ENCODE results near the gene MAP3K12.
A peak's percentile ranks its signal among the peaks of the same experiment; 100 is the strongest.
"Not testable (repeated sequence)": the region's sequence is repeated elsewhere in the genome, so short reads cannot be mapped to it uniquely, and the experiment has no call there.

MAP3K12 gene

DNA sequence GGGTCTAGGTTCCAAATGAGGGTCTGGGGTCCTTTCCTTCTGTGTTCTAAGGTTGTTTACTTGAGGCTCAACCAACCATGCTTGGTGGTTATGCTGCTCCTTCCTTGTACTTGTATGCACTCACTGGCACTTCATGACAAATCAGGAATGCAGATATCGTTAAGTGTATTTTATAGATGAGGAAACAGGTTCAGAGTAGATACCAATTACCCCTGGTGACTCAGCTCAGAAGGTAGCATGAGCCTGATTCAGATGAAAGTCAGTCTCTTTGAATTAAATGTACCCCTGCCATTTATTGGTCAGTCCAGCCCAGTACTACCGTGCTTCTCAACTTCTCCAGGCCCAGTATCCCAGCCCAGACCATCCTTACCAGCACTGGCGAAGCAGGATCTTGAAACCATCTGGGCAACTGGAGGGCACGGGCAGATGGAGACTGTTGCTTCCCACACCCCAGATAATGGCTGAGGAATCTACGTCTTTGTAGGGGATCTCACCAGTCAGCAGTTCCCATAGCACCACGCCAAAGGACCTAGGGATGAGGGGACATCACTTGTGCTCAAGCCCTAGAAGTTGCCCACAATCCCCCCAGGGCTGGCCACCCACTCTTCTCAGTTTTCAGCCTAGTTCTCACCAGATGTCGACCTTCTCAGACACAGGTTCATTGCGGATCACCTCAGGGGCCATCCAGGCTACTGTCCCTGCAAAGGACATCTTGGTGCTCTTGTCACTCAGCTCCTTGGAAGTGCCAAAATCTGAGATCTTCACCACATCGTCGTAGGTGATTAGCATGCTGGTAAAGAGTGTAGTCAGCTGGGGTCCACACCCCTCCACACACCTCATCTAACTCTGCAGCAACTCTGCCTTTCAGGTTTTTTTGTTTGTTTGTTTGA is 14.3 kb downstream of the MAP3K12 start:
- Histone ChIP-seq H3K27me3 (no peaks in the 10 kb centered on the region), H3K4me1 (ENCODE audit: control insufficient read depth in 1 of 2, insufficient read depth in 1 of 2, low read depth in 1 of 2, low read length in 1 of 2) (no peaks in the 10 kb centered on the region), H3K36me3 (peaks cover 75% of the 10 kb centered on the region), H3K4me3 (ENCODE audit: low read depth in 1 of 2, low read length in 1 of 2) (no peak overlapping the region), H3K9me3 (no peaks in the 10 kb centered on the region), H3K27ac (peak overlapping the region; percentile 2)
- TF ChIP-seq CTCF (IDR thresholded peaks at IDR 0.05), result no peak

GRCh38 chr12:53483979-53484377 is 15.3 kb downstream of the MAP3K12 start:
- no peaks in the 10 kb centered on the region for H3K9me3 ChIP-seq
- peaks cover 84% of the 10 kb centered on the region for H3K36me3 ChIP-seq
- no peaks in the 10 kb centered on the region for H3K4me1 ChIP-seq (ENCODE audit: control insufficient read depth in 1 of 2, insufficient read depth in 1 of 2, low read depth in 1 of 2, low read length in 1 of 2)
- no peak overlapping the region for H3K4me3 ChIP-seq (ENCODE audit: low read depth in 1 of 2, low read length in 1 of 2)
- no peak for TF ChIP-seq CTCF (IDR thresholded peaks at IDR 0.05)
- H3K27me3 ChIP-seq, result no peaks in the 10 kb centered on the region
- H3K27ac ChIP-seq, result peak overlapping the region; percentile 8

DNA sequence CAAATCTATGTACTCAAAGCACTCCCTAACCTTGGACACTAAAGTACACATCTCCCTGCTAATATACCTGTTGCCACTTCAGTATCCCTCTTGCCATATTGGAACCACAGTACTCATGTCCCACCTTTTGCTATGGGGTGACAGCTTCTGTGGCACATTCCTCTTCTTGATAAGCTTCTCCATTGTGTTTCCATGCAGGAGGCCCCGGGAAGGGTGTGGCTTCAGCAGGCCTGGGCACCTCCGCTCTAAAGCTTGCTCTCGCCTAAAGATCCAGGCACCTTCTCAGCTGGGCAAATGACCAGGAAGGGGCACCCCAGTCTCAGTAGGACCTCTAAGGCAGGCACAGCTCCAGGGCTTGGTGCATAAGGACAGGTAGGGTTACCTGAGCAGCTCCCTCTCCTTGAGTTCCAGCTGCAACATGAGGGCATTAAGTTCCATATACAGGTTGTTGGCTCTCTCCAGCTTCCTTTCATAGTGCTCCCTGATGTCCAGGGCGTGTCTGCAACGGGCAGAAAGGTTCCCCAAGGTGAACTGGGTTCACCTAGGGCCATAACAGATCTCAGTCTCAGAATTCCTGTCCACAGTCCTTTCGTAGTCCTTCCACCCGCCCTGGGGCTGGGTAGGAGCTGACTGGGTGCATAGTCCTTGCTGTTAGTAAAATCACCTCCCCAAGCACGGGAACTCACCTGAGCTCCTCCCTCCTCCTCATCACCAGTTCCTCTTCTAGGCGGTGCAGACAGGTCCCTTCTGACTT is 15.9 kb downstream of the MAP3K12 start:
- Histone ChIP-seq H3K9me3 (no peaks in the 10 kb centered on the region), H3K4me3 (ENCODE audit: low read depth in 1 of 2, low read length in 1 of 2) (no peak overlapping the region), H3K36me3 (peaks cover 90% of the 10 kb centered on the region), H3K27me3 (no peaks in the 10 kb centered on the region), H3K27ac (peak overlapping the region; percentile 8), H3K4me1 (ENCODE audit: control insufficient read depth in 1 of 2, insufficient read depth in 1 of 2, low read depth in 1 of 2, low read length in 1 of 2) (no peaks in the 10 kb centered on the region)
- no peak for TF ChIP-seq CTCF (IDR thresholded peaks at IDR 0.05)

DNA sequence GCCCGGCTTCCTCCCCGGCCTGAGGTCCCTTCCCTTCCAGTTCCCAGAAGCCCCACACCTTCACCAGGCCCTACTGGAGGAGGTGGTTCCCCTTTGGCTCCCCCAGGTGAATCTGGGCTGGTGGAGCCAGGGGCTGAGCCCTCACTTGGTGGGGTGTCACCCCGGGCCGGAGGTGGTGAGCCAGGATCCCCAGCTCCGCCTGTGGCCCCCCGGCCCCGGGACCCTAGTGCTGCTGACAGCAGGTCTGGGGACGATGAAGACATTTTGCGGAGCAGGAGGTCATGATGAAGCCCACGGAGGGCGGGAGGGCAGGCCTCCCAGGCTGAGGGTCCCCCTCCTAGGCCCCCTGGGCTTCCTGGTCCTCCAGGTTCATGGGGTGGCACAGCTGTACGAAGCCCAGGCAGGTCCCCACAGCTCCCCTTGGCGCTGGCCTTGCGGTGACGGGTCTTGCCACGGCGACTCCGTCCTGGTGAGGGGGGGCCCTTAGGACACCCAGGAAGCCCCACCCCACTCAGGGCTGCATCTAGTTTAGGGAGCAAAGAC is 16.6 kb downstream of the MAP3K12 start:
- no peaks in the 10 kb centered on the region for H3K4me1 ChIP-seq (ENCODE audit: control insufficient read depth in 1 of 2, insufficient read depth in 1 of 2, low read depth in 1 of 2, low read length in 1 of 2)
- no peaks in the 10 kb centered on the region for H3K9me3 ChIP-seq
- H3K27ac ChIP-seq, result peak overlapping the region; percentile 8
- peaks cover 97% of the 10 kb centered on the region for H3K36me3 ChIP-seq
- no peak overlapping the region for H3K4me3 ChIP-seq (ENCODE audit: low read depth in 1 of 2, low read length in 1 of 2)
- no peaks in the 10 kb centered on the region for H3K27me3 ChIP-seq
- no peak for TF ChIP-seq CTCF (IDR thresholded peaks at IDR 0.05)

DNA sequence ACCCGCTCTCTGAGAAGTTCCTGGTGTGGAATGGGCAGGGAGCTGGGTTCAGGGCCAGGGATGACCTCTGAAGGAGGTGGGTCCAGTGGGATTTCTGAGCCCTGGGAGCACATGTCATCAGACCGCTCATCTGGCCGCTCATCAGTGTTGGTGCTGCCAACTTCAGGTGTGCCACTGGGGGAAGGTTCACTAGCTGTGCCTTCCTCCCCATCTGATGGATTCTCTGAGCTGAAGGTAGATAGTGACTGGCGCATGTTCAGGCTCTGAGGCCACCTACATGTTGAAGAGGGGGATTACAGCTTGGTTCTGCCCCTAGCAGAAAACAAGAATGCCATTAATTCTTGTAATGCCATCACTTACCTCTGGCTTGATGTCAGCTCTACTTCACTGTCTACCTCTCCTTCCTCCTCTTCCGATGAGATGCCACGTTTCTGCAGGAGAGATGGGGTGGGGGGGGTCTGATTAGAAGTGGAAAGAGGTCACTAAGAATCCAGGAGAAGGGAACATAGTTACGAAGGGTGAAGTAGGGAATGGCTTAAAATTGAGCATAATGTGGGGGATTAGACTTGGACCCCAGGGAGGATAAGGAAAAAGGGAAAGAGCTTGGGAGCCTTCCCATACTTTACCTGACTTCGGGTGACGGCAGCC is 17.2 kb downstream of the MAP3K12 start:
- Histone ChIP-seq H3K9me3 (no peaks in the 10 kb centered on the region), H3K36me3 (peaks cover 98% of the 10 kb centered on the region), H3K4me3 (ENCODE audit: low read depth in 1 of 2, low read length in 1 of 2) (no peak overlapping the region), H3K27me3 (no peaks in the 10 kb centered on the region), H3K4me1 (ENCODE audit: control insufficient read depth in 1 of 2, insufficient read depth in 1 of 2, low read depth in 1 of 2, low read length in 1 of 2) (no peaks in the 10 kb centered on the region), H3K27ac (no peak overlapping the region)
- TF ChIP-seq CTCF (IDR thresholded peaks at IDR 0.05), result no peak

DNA sequence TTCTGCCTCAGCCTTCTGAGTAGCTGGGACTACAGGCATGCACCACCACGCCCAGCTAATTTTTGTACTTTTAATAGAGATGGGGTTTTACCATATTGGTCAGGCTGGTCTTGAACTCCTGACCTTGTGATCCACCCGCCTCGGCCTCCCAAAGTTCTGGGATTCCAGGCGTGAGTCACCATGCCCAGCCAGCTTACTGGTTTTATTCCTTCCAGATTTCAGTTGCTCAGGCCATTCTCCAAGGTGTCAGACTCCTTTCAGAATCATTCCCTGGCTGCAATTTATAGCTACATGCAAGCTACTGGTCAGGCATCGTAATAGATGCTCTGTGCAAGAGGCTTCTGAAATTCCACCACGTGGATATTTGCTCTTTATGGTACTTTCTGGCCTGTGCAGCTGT is 17.8 kb downstream of the MAP3K12 start:
- H3K4me3 ChIP-seq (ENCODE audit: low read depth in 1 of 2, low read length in 1 of 2); H3K27me3 ChIP-seq; H3K4me1 ChIP-seq (ENCODE audit: control insufficient read depth in 1 of 2, insufficient read depth in 1 of 2, low read depth in 1 of 2, low read length in 1 of 2); H3K9me3 ChIP-seq; H3K27ac ChIP-seq: not testable (repeated sequence)
- peaks cover 98% of the 10 kb centered on the region for H3K36me3 ChIP-seq

Data from neutrophil (primary cell).